H54 (cell line): Measurements from ENCODE around the gene UBE2E2.

Experiments
- DNase-seq: peaks from one replicate; pipeline ENCODE4 v3.0.0; 2011; ENCODE audit warnings: low spot score, mixed read lengths; ENCODE audit not compliant: insufficient read length
- FAIRE-seq: peaks from 3 replicates; lab custom pipeline; 2011; peaks lifted over from hg19 to GRCh38; lab: Jason Lieb, UNC
- POLR2A ChIP-seq: IDR thresholded peaks from 2 replicates; pipeline ENCODE4 v1.6.1; 2011; ENCODE audit warnings: low read depth, mild to moderate bottlenecking, low read length

UBE2E2 gene

DNA sequence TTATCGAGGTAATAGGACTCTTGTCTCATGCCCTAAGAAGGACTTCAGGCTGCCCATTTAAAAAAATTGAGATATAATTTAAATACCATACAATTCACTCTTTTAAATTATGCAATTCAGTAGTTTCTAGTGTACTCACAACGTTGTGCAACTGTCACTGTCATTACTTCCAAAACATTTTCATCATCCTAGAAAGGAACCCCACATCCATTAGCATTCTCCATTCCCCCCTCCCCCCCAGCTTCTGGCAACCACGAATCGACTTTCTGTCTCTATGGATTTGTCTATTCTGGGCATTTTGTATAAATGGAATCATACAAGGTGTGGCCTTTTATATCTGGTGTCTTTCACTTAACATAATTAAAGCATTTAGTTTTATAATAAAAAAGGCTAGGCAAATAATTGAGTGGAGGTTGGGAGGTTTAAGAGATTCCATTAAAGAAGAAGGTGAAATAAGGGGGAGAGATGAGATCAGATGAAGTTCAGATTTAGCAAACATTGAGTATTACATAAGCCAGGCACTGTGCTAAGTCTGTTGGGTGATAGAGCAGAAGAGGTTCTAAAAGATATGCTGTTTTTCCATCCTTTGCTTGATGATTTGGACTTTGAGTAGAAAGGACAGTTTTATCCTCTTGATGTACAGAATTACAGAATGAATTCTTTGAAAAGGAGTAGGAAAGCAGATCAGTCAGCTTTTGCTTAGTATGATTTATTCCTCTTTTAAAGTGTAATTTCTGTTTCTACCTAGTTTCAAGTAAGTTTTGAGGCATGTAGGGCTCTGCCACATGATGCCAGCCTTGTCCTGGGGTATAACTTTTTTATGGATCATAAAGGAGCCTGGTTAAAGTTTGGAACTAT, 36.3 kb downstream of the UBE2E2 start:
- no peak for DNase-seq
- no peak for TF ChIP-seq POLR2A
- FAIRE-seq: peak; percentile 27

- FAIRE-seq (no peak), DNase-seq (no peak)
- no peak for TF ChIP-seq POLR2A
These were observed 37.2 kb downstream of the UBE2E2 start for GRCh38 chr3:23240171-23240785.

DNA sequence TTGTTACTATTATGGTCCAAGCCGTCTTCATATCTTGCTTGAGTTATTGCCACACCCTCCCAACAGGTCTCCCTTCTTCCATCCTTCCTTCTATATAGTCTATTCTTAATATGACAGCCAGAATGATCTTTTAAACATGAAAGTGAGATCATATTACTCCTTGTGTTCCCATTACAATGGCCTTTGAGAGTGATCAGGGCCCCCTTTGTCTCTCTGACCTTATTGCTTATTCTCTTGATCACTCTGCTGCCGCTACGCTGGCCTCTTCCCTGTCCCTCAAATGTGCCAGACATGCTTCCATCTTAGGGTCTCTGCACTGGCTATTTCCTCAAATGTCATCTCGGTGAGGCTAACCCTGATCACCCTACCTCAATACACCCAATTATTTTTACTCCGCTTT, 38.1 kb downstream of the UBE2E2 start:
- no peak for DNase-seq
- TF ChIP-seq POLR2A: no peak
- no peak for FAIRE-seq

DNA sequence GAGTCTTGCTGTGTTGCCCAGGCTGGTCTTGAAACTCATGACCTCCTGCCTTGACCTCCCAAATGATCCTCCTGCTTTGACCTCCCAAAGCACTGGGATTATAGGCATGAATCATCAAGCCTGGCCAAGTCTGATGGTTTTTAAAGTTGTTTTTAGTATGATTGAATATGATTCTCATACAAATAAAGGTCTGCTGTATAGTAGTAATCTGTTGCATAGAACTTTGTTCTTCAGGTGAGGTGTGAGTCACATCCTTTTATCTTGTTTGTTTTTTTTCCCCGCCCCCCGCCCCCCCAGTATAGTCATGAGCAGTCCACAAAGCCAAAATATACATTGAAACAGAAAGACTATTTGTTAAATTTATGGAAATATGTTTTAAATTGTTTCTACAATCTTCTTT, 39.0 kb downstream of the UBE2E2 start:
- no peak for FAIRE-seq
- no peak for DNase-seq
- no peak for TF ChIP-seq POLR2A

DNA sequence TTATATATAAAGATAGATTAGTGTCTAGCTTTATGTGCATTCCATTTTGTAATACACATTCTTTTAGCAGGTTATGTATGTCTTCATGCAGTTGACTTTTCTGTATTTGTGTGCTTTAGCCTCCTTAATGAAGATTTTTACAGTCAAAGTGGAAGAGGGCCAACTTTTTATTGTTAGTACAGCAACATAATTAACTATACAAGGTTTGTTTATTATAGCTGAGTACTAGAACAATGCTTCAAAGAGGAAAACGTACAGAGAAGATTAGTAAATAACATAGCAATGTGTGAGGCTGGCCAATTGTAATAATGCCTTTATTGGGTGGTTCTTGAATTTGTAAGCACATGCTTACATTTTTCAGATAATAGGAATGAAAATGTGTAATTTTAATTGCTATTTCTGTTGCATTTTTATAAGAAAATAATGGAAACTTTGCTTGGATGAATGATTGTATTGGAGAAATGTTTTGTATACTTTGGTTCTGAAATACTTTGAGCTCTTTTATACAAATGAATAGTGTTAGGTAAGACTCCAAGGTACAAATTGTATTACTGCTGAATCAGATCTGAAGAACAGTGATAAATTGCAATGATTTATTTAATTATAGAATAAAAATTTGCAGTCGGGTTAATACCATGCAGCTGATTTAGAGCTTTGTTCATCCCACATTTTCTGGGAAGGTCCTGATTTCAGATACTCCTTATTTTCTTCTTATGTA, 41.4 kb downstream of the UBE2E2 start:
- FAIRE-seq (no peak), DNase-seq (no peak)
- no peak for TF ChIP-seq POLR2A

GRCh38 chr3:23246651-23247050, 43.5 kb downstream of the UBE2E2 start:
- TF ChIP-seq POLR2A: no peak
- FAIRE-seq (no peak), DNase-seq (no peak)

- FAIRE-seq: no peak
- no peak for DNase-seq
- no peak for TF ChIP-seq POLR2A
These were observed 45.5 kb downstream of the UBE2E2 start for GRCh38 chr3:23248594-23249131.

DNA sequence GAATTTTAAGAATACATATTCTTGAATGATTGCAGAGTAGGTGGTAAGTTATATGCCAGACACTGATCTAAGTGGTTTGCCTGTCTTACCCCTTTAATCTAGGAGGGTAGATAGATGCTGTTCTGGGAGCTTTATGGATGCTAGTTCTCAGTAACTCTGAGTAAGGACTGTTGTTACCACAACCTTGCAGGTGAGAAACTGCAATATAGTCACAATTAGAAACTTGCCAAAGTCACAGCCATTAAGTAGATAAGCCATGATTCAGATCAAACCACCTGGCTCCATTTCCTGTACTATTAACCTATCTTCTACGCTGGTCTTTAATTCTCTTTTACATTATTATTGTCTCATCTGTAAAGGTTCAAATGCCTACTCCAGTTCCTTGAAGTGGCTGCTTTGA, 46.8 kb downstream of the UBE2E2 start:
- no peak for TF ChIP-seq POLR2A
- DNase-seq (no peak), FAIRE-seq (no peak)

DNA sequence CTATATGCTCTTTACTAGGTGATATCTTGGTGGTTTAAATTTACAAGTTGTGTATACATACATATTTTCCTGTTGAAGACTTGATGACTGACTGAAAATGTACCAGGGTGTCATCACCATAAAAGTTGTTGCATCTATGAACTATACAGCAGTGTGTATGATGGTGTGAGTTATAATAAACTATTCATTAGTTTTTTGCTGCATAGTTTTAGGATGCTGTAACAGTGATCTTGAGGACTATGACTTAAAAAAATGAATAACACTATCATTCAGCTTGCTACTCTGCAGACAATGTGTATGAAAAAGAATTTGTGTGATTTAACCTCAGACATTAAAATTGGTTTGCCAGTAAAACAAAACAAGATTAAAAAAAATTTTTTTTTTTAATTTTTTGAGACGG, 49.0 kb downstream of the UBE2E2 start:
- no peak for DNase-seq
- FAIRE-seq: peak; percentile 41
- TF ChIP-seq POLR2A: no peak

DNA sequence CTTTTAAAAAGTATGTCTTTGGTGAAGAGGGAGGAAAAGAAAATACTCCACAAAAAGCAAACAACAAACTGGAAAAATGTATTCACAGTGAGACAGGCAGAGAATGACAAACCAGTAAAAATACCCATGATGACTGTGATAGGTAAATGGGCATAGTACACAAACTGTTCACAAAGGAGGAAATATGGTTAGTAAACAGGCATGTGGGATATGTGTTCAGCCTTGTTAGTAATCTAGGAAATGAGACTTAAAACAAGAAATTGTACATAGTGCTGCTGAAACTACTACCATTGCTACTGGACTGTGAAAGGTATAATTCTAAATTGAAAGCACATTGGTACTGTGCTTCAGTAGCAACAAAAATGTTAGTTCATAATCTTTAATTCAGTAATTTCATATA, 50.1 kb downstream of the UBE2E2 start:
- TF ChIP-seq POLR2A: no peak
- DNase-seq: no peak
- FAIRE-seq: peak; percentile 75

DNA sequence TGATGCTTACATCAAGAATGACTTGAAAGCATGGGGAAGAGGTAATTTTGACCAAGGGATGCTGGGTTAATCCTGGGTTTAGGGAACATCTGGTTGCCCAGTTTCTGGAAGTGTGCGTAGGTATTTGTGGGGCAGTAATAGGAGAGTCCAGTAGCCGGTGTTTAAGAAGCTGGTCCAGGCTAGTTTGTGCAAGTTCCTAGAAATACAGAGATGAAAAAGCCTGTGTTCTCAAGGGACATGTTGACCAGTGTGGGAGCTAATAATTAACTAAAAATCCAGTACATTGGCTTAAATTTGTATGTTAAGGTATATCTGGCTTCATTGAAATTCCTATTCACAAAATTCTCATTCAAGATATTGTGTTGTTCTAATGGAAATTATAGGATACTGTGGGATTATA, 51.2 kb downstream of the UBE2E2 start:
- FAIRE-seq: no peak
- no peak for TF ChIP-seq POLR2A
- no peak for DNase-seq

DNA sequence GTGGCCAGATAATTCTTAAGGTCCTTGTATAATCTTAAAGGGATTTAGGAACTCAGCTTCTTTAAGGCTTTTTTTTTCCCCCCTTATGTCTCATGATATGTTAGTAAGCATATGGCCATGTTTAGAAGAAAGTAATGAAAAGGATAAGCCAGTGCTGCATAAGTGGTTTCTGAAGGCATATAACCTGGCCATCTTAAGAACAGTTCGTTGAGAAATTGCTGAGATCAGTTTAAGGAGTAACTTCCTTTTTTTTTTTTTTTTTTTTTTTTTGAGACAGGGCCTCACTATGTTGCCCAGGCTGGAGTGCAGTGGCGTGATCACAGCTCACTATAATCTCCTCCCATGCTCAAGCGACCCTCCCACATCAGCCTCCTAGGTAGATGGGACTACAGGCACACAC, 51.7 kb downstream of the UBE2E2 start:
- no peak for TF ChIP-seq POLR2A
- FAIRE-seq: no peak
- no peak for DNase-seq

GRCh38 chr3:23256741-23257435, 53.8 kb downstream of the UBE2E2 start:
- DNase-seq (no peak), FAIRE-seq (no peak)
- TF ChIP-seq POLR2A: no peak
